ENCODE results near the gene OSGIN1.

OSGIN1 gene

GRCh38 chr16:83968891-83969649 lies 16.0 kb downstream of the OSGIN1 start:
- no peaks in the 10 kb centered on the region for H3K27me3 ChIP-seq (ENCODE audit: control insufficient read depth, low read length)
- no peaks in the 10 kb centered on the region for H3K9me2 ChIP-seq (replicated peaks; ENCODE audit: control insufficient read depth, low read length)
- no peak overlapping the region for H3K4me2 ChIP-seq (ENCODE audit: low read length)
- H3K9me3 ChIP-seq (ENCODE audit: control insufficient read depth, insufficient read depth, low read length), result no peaks in the 10 kb centered on the region
- no peaks in the 10 kb centered on the region for H4K20me1 ChIP-seq (ENCODE audit: control insufficient read depth, insufficient read depth, low read depth, low read length)
- H3K27ac ChIP-seq (ENCODE audit: low read depth, low read length), result no peak overlapping the region
- H3F3A ChIP-seq (ENCODE audit: control insufficient read depth, insufficient read depth), result no peaks in the 10 kb centered on the region
- no peaks in the 10 kb centered on the region for H3K36me3 ChIP-seq (ENCODE audit: control insufficient read depth, low read length)
- no peak overlapping the region for H3K4me3 ChIP-seq (ENCODE audit: low read length)
- TF ChIP-seq, protein P1, sequence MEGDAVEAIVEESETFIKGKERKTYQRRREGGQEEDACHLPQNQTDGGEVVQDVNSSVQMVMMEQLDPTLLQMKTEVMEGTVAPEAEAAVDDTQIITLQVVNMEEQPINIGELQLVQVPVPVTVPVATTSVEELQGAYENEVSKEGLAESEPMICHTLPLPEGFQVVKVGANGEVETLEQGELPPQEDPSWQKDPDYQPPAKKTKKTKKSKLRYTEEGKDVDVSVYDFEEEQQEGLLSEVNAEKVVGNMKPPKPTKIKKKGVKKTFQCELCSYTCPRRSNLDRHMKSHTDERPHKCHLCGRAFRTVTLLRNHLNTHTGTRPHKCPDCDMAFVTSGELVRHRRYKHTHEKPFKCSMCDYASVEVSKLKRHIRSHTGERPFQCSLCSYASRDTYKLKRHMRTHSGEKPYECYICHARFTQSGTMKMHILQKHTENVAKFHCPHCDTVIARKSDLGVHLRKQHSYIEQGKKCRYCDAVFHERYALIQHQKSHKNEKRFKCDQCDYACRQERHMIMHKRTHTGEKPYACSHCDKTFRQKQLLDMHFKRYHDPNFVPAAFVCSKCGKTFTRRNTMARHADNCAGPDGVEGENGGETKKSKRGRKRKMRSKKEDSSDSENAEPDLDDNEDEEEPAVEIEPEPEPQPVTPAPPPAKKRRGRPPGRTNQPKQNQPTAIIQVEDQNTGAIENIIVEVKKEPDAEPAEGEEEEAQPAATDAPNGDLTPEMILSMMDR (IDR thresholded peaks at IDR 0.05; ENCODE audit: low read depth, low read length, poor library complexity, severe bottlenecking), result no peak
- TF ChIP-seq EZH2phosphoT487 (IDR thresholded peaks at IDR 0.05; ENCODE audit: borderline replicate concordance, low read length), result no peak
- no peaks in the 10 kb centered on the region for H3K79me2 ChIP-seq (ENCODE audit: control insufficient read depth, low read length)
- no peaks in the 10 kb centered on the region for H3K4me1 ChIP-seq (ENCODE audit: control insufficient read depth, low read length)

DNA sequence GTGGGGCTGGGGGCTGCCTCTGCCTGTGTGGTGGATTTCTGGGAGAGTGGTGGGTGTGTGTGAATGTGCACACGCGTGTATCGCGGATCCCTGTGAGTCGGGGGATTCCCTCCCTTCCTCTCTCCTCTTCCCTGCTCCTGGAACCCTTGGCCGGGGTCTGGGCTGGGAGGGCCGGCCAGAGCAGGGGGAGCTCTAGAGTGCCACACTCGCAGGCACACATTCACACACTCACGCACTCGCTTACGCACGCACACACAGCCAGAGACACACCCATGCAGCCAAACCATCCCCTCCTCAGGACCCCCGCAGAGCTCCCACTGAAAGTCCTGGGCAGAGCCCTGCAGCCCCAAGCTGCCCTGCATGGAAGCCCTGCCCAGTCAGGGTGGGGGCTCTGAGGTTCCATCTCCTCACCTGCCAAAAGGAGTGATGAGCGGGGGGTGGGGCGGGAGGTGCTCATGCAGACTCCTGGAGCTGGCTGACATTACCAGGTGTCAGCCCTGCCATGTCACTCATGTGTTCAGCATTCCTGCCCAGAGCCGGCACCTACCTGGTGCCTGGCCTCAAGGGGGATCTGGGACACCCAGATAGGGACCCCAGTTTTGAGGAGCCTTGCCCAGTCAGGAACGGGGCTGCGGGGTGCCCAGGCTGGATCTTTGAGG lies 16.9 kb downstream of the OSGIN1 start:
- Histone ChIP-seq H3K79me2 (ENCODE audit: control insufficient read depth, low read length) (no peaks in the 10 kb centered on the region), H4K20me1 (ENCODE audit: control insufficient read depth, insufficient read depth, low read depth, low read length) (no peaks in the 10 kb centered on the region), H3K9me2 (replicated peaks; ENCODE audit: control insufficient read depth, low read length) (no peaks in the 10 kb centered on the region), H3K9me3 (ENCODE audit: control insufficient read depth, insufficient read depth, low read length) (no peaks in the 10 kb centered on the region), H3K4me2 (ENCODE audit: low read length) (no peak overlapping the region), H3K36me3 (ENCODE audit: control insufficient read depth, low read length) (no peaks in the 10 kb centered on the region), H3F3A (ENCODE audit: control insufficient read depth, insufficient read depth) (no peaks in the 10 kb centered on the region), H3K4me3 (ENCODE audit: low read length) (no peak overlapping the region), H3K4me1 (ENCODE audit: control insufficient read depth, low read length) (no peaks in the 10 kb centered on the region), H3K27me3 (ENCODE audit: control insufficient read depth, low read length) (no peaks in the 10 kb centered on the region), H3K27ac (ENCODE audit: low read depth, low read length) (no peak overlapping the region)
- TF ChIP-seq, protein P1 (IDR thresholded peaks at IDR 0.05; ENCODE audit: low read depth, low read length, poor library complexity, severe bottlenecking), result no peak
- TF ChIP-seq EZH2phosphoT487 (IDR thresholded peaks at IDR 0.05; ENCODE audit: borderline replicate concordance, low read length), result no peak

DNA sequence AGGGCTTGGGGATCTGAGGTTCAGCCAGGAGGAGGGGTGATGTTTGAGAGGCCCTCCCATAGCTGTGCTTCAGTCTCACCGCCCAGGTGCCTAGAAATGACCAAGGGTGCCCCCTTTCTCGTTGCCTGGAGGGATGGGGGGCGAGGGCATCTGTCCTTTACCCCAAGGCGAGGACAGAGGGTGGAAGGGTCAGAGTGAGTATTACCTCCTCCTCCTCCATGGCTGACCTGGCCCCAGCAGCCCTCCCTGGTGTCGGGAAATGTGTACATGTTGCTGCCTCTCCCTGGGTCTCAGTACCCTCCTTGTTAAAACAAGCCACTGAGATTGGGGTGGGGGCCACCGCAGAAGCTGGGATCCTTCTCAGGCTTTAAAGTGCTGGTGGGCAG lies 17.4 kb downstream of the OSGIN1 start:
- Histone ChIP-seq H3K79me2 (ENCODE audit: control insufficient read depth, low read length) (no peaks in the 10 kb centered on the region), H3K4me1 (ENCODE audit: control insufficient read depth, low read length) (no peaks in the 10 kb centered on the region), H4K20me1 (ENCODE audit: control insufficient read depth, insufficient read depth, low read depth, low read length) (no peaks in the 10 kb centered on the region), H3K36me3 (ENCODE audit: control insufficient read depth, low read length) (no peaks in the 10 kb centered on the region), H3K9me3 (ENCODE audit: control insufficient read depth, insufficient read depth, low read length) (no peaks in the 10 kb centered on the region), H3K4me2 (ENCODE audit: low read length) (no peak overlapping the region), H3K27ac (ENCODE audit: low read depth, low read length) (no peak overlapping the region), H3K9me2 (replicated peaks; ENCODE audit: control insufficient read depth, low read length) (no peaks in the 10 kb centered on the region), H3K4me3 (ENCODE audit: low read length) (no peak overlapping the region), H3F3A (ENCODE audit: control insufficient read depth, insufficient read depth) (no peaks in the 10 kb centered on the region), H3K27me3 (ENCODE audit: control insufficient read depth, low read length) (no peaks in the 10 kb centered on the region)
- TF ChIP-seq, protein P1 (IDR thresholded peaks at IDR 0.05; ENCODE audit: low read depth, low read length, poor library complexity, severe bottlenecking), result no peak
- TF ChIP-seq EZH2phosphoT487 (IDR thresholded peaks at IDR 0.05; ENCODE audit: borderline replicate concordance, low read length), result no peak
